Central memory CD4-positive, alpha-beta T cell (primary cell): ENCODE data around the gene EVPL.
"Not testable (repeated sequence)": the region's sequence is repeated elsewhere in the genome, so short reads cannot be mapped to it uniquely, and the experiment has no call there.

Source experiments
- DNase-seq: peaks from one replicate; pipeline ENCODE4 v3.0.0; 2022

The EVPL gene

GRCh38 chr17:75996665-75997590 lies 30.2 kb downstream of the EVPL start:
- peak; percentile 31 for DNase-seq

- DNase-seq: no peak
These were observed 31.7 kb downstream of the EVPL start for GRCh38 chr17:75995385-75995925.

GRCh38 chr17:75994802-75995370 lies 32.2 kb downstream of the EVPL start:
- DNase-seq: no peak

DNA sequence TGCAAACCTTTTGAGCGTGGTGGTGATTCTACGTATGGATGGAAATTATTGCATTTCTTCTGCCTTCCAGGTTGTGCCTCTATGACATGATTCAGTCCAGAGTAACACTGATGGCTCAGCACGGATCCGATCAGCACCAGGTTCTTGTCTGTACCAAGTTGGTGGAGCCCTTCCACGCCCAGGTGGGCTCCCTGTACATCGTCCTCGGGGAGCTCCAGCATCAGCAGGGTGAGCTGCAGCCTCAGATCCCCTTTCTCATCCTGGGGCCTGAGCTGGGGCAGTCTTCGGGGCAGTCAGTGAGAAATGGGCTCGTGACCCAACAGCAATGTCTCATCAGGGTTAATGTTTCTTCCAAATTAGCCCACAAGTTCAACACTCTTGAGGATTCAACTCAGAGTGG lies 35.7 kb downstream of the EVPL start:
- no peak for DNase-seq

DNA sequence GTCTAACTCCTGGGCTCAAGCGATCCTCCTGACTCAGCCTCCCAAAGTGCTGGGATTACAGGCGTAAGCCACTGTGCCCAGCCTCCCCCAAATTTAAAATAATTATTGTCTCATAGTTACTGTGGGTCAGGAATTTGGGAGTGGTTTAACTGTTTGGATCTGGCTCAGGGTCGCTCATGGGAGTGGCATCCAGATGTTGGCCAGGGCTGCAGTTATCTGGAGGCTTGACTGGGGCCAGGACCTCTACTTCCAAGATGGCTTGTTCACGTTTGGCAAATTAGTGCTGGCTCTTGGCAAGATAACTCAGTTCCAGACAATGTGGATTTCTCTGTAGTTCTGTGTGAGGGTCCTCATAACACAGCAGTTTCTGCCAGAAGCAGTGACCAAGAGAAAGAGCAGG lies 40.1 kb downstream of the EVPL start:
- no peak for DNase-seq

GRCh38 chr17:75985986-75986385 lies 41.1 kb downstream of the EVPL start:
- DNase-seq: no peak

DNA sequence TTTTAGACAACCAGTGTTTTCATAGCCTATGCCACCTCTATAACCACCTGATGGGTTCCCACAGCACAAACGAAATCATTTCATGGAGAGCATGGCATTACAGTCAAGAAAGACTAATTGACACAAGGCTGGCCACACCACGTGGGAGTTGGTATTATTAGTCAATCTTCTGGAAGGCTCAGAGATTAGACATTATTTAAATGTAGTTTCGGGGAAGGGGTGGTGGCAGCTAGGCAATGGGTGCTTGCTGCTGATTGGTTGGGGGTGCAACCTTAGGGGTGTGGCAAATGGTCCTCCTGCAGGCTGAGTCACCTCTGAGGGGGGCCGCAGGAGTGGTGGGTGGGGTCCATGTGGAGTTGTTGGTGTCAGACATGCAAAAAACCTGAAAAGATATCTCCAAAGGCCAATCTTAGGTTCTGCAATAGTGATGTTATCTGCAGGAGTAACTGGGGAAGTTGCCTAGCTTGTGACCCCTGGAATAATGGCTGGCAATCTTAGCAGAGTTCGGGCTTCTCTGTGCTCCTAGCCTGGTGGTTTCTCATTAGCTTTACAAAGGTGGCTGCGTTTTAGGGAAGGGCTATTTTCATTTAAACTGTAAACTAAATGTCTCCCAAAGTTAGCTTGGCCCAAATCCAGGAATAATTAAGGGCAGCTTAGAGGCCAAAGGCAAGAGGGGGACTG lies 43.5 kb downstream of the EVPL start:
- DNase-seq: no peak

DNA sequence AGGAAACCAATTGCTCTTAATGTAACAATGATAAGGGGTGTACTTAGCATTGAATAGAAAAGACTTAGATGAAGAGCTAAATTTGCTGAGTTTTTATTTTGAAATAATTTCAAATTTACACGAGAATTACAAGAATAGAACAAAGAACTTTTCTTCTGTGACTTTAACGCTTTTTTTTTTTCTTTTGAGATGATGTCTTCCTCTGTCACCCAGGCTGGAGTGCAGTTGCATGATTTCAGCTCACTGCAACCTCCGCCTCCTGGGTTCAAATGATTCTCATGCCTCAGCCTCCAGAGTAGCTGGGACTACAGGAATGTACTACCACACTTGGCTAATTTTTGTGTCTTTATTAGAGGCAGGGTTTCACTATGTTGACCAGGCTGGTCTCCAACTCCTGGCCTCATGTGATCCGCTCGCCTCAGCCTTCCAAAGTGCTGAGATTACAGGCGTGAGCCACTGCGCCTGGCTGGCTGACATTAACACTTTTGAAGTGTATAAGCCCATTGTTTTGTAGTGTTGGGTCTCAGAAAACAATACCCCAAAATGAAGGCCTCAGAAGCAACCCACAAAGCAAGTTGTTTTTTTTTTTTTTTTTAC lies 46.0 kb downstream of the EVPL start:
- no peak for DNase-seq

DNA sequence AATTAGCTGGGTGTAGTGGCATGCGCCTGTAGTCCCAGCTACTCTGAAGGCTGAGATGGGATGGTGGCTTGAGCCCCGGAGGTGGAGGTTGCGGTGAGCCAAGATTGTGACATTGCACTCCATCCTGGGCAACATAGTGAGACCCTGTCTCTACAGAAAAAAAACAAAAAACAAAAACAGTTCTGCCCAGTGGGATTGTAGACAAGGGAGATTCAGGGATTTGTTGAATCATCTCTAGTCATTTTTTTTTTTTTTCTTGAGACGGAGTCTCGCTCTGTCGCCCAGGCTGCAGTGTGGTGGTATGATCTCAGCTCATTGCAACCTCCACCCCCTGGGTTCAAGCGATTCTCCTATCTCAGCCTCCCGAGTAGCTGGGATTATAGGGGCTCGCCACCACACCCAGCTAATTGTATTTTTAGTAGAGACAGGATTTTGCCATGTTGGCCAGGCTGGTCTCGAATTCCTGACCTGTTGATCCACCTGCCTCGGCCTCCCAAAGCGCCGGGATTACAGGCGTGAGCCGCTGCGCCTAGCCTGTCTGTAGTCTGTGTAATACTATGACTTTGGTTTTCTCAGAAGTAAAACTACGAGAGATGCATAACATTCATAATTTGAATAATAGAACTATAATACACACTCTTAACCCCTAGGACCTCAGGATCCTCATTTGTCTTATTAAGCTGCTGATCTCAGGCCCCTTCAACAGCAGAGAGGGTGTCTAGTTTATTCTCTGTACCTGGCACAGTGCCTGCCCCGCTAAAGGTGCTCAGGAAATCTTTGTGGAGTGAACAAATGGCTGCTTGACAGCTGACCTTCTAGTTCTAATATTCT lies 46.7 kb downstream of the EVPL start:
- DNase-seq: no peak

DNA sequence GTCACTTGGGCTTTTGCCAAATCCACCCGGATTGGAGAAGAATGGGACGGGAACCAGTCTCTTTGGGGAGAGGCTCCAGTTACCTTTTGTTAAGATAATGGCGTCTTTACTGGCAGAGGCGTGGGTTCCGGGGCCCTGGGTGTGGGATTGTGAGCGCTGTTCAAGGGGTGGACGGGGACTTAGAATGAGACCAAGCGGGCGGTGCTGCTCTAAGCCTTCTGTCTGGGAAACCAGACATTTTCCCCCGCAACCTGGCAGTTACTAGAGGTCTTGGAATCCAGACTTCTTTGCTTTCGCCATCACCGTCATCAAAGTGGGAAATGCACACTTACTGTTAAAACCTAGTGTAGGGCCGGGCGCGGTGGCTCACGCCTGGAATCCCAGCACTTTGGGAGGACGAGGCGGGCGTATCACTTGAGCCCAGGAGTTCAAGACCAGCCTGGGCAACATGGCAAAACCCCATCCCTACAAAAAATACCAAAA lies 47.4 kb downstream of the EVPL start:
- DNase-seq: no peak

- peak; percentile 93 for DNase-seq
These were observed 48.0 kb downstream of the EVPL start, which contains the start of the genes ACOX1 and TEN1 for GRCh38 chr17:75978938-75979704. TSS of gene ACOX1 (minus strand) at chr17:75979166. CDS start at chr17:75979073, 93 bp downstream. TSS of gene TEN1 (plus strand) at chr17:75979240. CDS start at chr17:75986193, 6,953 bp downstream.

DNA sequence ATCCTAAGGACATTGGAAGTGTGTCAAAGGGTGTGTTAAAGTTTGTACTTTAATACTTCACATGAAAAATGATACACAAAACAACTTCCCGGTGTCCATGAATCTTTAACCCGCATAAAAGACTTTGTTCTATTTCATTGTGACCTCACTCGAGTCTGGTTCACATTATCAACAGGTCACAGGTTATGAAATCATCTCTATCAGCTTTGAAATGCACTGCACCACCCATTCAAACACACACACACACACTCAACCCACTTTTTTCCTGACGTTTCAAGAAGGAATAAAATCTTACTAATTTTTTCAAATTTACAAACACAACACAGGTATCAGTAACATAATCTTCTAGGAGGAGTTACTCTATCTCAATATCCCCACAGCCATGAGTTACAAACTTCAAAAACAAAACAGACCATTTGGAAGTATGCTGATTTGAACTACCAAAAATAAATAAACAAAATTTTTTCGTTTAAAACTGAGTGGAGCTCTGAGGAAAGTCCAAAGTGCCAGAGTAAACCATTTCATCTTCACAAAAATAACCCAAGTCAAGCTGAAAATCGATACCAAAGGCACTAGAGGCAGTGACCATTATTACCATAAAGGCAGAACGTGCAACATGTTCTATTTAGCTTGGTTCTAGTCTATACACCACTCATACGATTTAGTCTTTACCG lies 50.8 kb downstream of the EVPL start:
- DNase-seq: no peak

DNA sequence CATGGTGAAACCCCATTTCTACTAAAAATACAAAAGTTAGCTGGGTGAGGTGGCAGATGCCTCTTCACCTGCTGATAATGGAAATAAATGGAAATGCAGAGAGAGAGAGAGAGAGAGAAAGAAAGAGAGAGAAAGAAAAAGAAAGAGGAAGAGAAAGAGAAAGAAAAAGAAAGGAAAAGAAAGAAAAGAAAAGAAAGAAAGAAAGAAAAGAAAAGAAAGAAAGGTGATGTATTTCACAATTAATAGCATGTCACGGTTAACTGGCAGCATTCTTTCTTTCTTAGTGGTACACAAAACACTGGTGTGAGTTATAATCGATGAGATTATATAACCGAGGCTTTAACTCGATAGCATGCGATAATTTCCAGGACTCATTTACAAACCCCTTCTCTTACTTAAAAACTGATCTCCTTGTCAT lies 51.3 kb downstream of the EVPL start:
- no peak for DNase-seq

GRCh38 chr17:75975187-75975586 lies 51.9 kb downstream of the EVPL start:
- DNase-seq: not testable (repeated sequence)

DNA sequence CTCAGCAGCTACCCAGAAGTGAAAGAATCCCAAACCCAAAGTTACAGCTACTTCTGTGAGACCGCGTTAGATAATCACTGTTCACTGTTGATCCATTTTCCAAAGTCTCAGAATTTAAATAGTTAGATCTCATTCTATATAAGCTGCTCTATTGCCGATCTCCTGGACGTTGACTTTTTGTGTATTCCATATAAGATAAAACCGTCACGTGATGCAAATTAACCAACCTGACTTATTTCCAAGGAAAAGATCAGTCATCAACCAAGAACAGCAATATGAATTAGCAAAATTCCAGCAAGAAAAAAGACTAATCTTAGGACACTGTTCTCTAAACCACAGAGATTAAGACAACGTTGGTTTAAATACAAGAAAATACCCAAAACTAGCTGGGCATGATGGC lies 56.5 kb downstream of the EVPL start:
- no peak for DNase-seq

- no peak for DNase-seq
These were observed 57.0 kb downstream of the EVPL start for GRCh38 chr17:75970011-75970523.

- DNase-seq: not testable (repeated sequence)
These were observed 58.1 kb downstream of the EVPL start for GRCh38 chr17:75969044-75969443.

GRCh38 chr17:75965468-75965867 lies 61.6 kb downstream of the EVPL start:
- no peak for DNase-seq

- no peak for DNase-seq
These were observed 67.1 kb downstream of the EVPL start for GRCh38 chr17:75959839-75960511.
